Endodermal cell (in vitro differentiated cells): ENCODE results near the gene ENPP6. TPM values are rescaled to one million over a fixed set of nuclear protein-coding genes. Genes with fewer than 3 reads are reported as not detected.

ENCODE experiments used
- DNase-seq: peaks from one replicate; pipeline ENCODE4 v3.0.0-alpha.2; 2017
- H3K27ac ChIP-seq: 2 replicates; pipeline ENCODE4 v1.5.1; 2013; ENCODE audit warnings: mild to moderate bottlenecking, low read depth, low read length, moderate library complexity
- H3K27me3 ChIP-seq: 2 replicates; pipeline ENCODE4 v1.6.1; 2013; ENCODE audit warnings: mild to moderate bottlenecking, low read length, moderate library complexity; ENCODE audit not compliant: insufficient read depth, control insufficient read depth, poor library complexity, severe bottlenecking
- H3K36me3 ChIP-seq: 2 replicates; pipeline ENCODE4 v1.7.0; 2013; ENCODE audit warnings: mild to moderate bottlenecking, low read length, moderate library complexity; ENCODE audit not compliant: control insufficient read depth, insufficient read depth
- H3K4me1 ChIP-seq: one replicate; pipeline ENCODE4 v1.7.0; 2013; ENCODE audit warnings: low read length; ENCODE audit not compliant: control insufficient read depth, insufficient read depth
- H3K4me3 ChIP-seq: 2 replicates; pipeline ENCODE4 v1.5.1; 2013; ENCODE audit warnings: mild to moderate bottlenecking, low read length, moderate library complexity
- H3K9ac ChIP-seq: 2 replicates; pipeline ENCODE4 v1.6.1; 2013; ENCODE audit warnings: mild to moderate bottlenecking, low read length, moderate library complexity; ENCODE audit not compliant: poor library complexity, severe bottlenecking; ENCODE audit errors: extremely low read depth
- H3K9me3 ChIP-seq: 2 replicates; pipeline ENCODE4 v1.6.1; 2013; ENCODE audit warnings: mild to moderate bottlenecking, low read length, moderate library complexity; ENCODE audit not compliant: control insufficient read depth
- H3K27ac Mint-ChIP-seq: 2 replicates; pipeline ENCODE4 v1.8.0; 2020; ENCODE audit warnings: mixed read lengths
- H3K27me3 Mint-ChIP-seq: 2 replicates; pipeline ENCODE4 v1.8.0; 2021; ENCODE audit warnings: mild to moderate bottlenecking, mixed read lengths; ENCODE audit not compliant: insufficient read depth
- H3K36me3 Mint-ChIP-seq: 2 replicates; pipeline ENCODE4 v1.8.0; 2020; ENCODE audit warnings: low read depth, mixed read lengths
- H3K4me1 Mint-ChIP-seq: 2 replicates; pipeline ENCODE4 v1.8.0; 2020; ENCODE audit warnings: mixed read lengths
- H3K4me3 Mint-ChIP-seq: 2 replicates; pipeline ENCODE4 v1.8.0; 2020; ENCODE audit warnings: mild to moderate bottlenecking, moderate library complexity, mixed read lengths
- H3K9me3 Mint-ChIP-seq: 2 replicates; pipeline ENCODE4 v1.8.0; 2020; ENCODE audit warnings: mild to moderate bottlenecking, mixed read lengths
- CTCF ChIP-seq: fragments of 200-600 bp; sonication (generic); conservative IDR thresholded peaks from 2 replicates; pipeline ENCODE4 v1.5.0; 2021; ENCODE audit warnings: antibody characterized with exemption, mild to moderate bottlenecking
- WGBS, 2 experiments: methylation state at CpG; one replicate each; pipeline versions ENCODE4 v1.1.5 to v1.1.7; 2013; ENCODE audit warnings: missing lambda C conversion rate in 2 of 2, mixed read lengths in 1 of 2; ENCODE audit not compliant: insufficient coverage in 1 of 2, insufficient read length in 1 of 2; 5-methylcytosine and 5-hydroxymethylcytosine counted together
- total RNA-seq, 2 donors: library from RNA; stranded (reverse); fragmentation: NEBNext Ultra II Directional in 1 of 2; extraction: Animal tissue kit (Norgen Biotek cat#: 25700) in 1 of 2; gene quantifications; 2 replicates in 1 of 2; 3 replicates in 1 of 2; pipeline ENCODE4 v1.2.1, GENCODE V29; 2021

ENPP6 gene
- total RNA-seq, 2 donors from 2014 or later: 0.07 TPM; not detected in 1

DNA sequence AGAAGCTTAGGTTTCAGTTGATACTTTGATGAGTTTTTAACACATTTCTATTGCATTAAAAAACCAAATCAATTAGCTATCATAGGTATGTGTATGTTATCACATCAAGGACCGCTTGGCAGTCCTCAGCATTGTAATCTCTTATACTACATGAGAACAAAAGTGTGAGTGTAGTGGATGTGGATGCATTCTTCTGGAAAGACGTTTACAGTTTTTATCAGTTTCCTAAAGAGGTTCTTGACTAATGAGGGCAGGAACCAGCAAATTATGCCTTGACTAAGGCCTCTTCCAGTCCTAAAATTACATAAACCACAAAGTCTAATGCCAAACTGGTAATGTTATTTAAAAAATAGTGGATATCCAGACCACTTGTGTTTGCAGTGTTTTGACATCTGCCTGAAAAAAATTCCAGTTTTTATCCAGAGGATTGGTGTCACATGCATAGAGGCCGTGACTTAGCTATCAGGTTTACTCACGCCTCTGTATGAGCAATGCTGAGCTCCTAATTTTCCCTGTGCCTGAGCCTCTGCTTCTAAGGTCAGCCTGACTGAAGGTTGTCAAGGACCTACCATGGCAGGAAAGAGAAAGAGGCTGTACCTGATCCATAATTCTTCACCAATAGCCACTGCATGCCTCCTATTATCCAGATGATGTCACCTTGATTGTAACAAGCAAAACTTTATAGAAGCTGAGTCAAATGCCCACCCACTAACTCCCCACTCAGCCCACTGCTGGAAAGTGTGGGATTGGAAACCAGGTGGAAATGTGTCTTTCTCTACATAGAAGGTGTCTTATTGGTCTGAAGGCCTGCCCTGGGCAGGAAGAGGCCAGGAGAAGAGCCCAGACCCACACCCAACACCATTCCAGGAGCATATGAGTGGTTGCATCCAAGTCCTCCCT is 68.7 kb downstream of the ENPP6 start:
- no peak overlapping the region for H3K27ac ChIP-seq
- H3K9me3 Mint-ChIP-seq: no peaks in the 10 kb centered on the region
- no peaks in the 10 kb centered on the region for H3K36me3 Mint-ChIP-seq
- 70 to 95% methylated on average over 3 to 4 of the region's 4 CpGs for whole genome bisulfite sequencing, 2 experiments
- H3K4me3 Mint-ChIP-seq: no peak overlapping the region
- no peak overlapping the region for H3K27ac Mint-ChIP-seq
- H3K4me1 ChIP-seq: peaks cover 4% of the 10 kb centered on the region
- H3K36me3 ChIP-seq: no peaks in the 10 kb centered on the region
- DNase-seq: no peak
- H3K4me1 Mint-ChIP-seq: peaks cover 2% of the 10 kb centered on the region
- H3K4me3 ChIP-seq: no peak overlapping the region
- no peaks in the 10 kb centered on the region for H3K9me3 ChIP-seq
- H3K27me3 ChIP-seq: no peaks in the 10 kb centered on the region
- TF ChIP-seq CTCF: no peak
- H3K27me3 Mint-ChIP-seq: peaks cover 10% of the 10 kb centered on the region
- no peak overlapping the region for H3K9ac ChIP-seq

- Mint-ChIP-seq H3K4me1 (peaks cover 2% of the 10 kb centered on the region), H3K9me3 (no peaks in the 10 kb centered on the region), H3K27ac (no peak overlapping the region), H3K27me3 (peaks cover 10% of the 10 kb centered on the region), H3K36me3 (no peaks in the 10 kb centered on the region), H3K4me3 (no peak overlapping the region)
- H3K27ac ChIP-seq: no peak overlapping the region
- peaks cover 4% of the 10 kb centered on the region for H3K4me1 ChIP-seq
- no peaks in the 10 kb centered on the region for H3K9me3 ChIP-seq
- WGBS, 2 experiments: 83 to 86% methylated on average over 6 to 8 of the region's 8 CpGs
- no peak overlapping the region for H3K9ac ChIP-seq
- no peaks in the 10 kb centered on the region for H3K27me3 ChIP-seq
- no peaks in the 10 kb centered on the region for H3K36me3 ChIP-seq
- no peak for DNase-seq
- no peak for TF ChIP-seq CTCF
- H3K4me3 ChIP-seq: no peak overlapping the region
These were observed 69.6 kb downstream of the ENPP6 start for GRCh38 chr4:184147858-184148737.

DNA sequence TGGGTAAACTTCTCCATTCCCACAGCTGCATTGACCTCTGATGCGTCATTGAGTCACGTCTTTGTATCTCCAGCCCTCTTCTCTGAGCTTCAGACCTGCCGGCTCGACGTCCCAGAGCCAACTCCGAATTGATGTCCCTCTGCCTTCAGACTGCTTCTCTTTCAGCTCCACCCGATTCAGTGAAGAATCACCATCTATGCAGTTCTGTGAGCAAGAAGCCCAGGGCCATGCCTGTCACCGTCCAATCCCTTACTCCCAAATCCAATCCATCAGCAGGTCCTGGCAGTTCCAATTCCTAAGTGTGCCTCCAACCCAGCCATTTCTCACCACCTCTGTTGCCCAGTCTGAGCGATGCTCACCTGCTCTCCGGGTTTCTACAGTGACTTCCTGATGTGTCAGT is 70.7 kb downstream of the ENPP6 start:
- no peak overlapping the region for H3K27ac ChIP-seq
- H3K9me3 ChIP-seq: no peaks in the 10 kb centered on the region
- peaks cover 10% of the 10 kb centered on the region for H3K27me3 Mint-ChIP-seq
- no peaks in the 10 kb centered on the region for H3K27me3 ChIP-seq
- H3K4me1 Mint-ChIP-seq: peaks cover 2% of the 10 kb centered on the region
- no peak overlapping the region for H3K4me3 ChIP-seq
- no peak for TF ChIP-seq CTCF
- no peaks in the 10 kb centered on the region for H3K36me3 ChIP-seq
- no peak for DNase-seq
- no peak overlapping the region for H3K27ac Mint-ChIP-seq
- H3K9me3 Mint-ChIP-seq: no peaks in the 10 kb centered on the region
- H3K9ac ChIP-seq: no peak overlapping the region
- WGBS, 2 experiments: 82 to 83% methylated on average over 9 to 10 of the region's 10 CpGs
- no peak overlapping the region for H3K4me3 Mint-ChIP-seq
- no peaks in the 10 kb centered on the region for H3K36me3 Mint-ChIP-seq
- peaks cover 4% of the 10 kb centered on the region for H3K4me1 ChIP-seq
